Activated CD4-positive, alpha-beta T cell treated with anti-CD3 and anti-CD28 coated beads for 48 hours (primary cell): Measurements from ENCODE around the gene LHPP.
"Not testable (repeated sequence)": the region's sequence is repeated elsewhere in the genome, so short reads cannot be mapped to it uniquely, and the experiment has no call there.

Experiments
- DNase-seq: peaks from one replicate; pipeline ENCODE4 v3.0.0-alpha.2; 2020

Gene LHPP

GRCh38 chr10:124598196-124598595 is 136.6 kb downstream of the LHPP start:
- no peak for DNase-seq

GRCh38 chr10:124598773-124599587 is 137.4 kb downstream of the LHPP start:
- no peak for DNase-seq

- DNase-seq: no peak
Measured at GRCh38 chr10:124599588-124600050, 138.0 kb downstream of the LHPP start.

GRCh38 chr10:124600051-124600880 is 138.6 kb downstream of the LHPP start:
- no peak for DNase-seq

- no peak for DNase-seq
Measured at GRCh38 chr10:124601016-124601415, 139.4 kb downstream of the LHPP start.

- no peak for DNase-seq
Measured at GRCh38 chr10:124601431-124602120, 140.0 kb downstream of the LHPP start.

- DNase-seq: no peak
Measured at GRCh38 chr10:124602121-124602561, 140.5 kb downstream of the LHPP start.

- no peak for DNase-seq
Measured at GRCh38 chr10:124602646-124603365, 141.2 kb downstream of the LHPP start.

GRCh38 chr10:124603376-124604213 is 142.0 kb downstream of the LHPP start:
- DNase-seq: no peak

- no peak for DNase-seq
Measured at GRCh38 chr10:124604214-124605000, 142.8 kb downstream of the LHPP start.

GRCh38 chr10:124605001-124605370 is 143.4 kb downstream of the LHPP start:
- DNase-seq: no peak

GRCh38 chr10:124605481-124605855 is 143.8 kb downstream of the LHPP start:
- no peak for DNase-seq

GRCh38 chr10:124605856-124606812 is 144.5 kb downstream of the LHPP start:
- DNase-seq: no peak

- DNase-seq: no peak
Measured at GRCh38 chr10:124606822-124607221, 145.2 kb downstream of the LHPP start.

- no peak for DNase-seq
Measured at GRCh38 chr10:124607693-124608092, 146.1 kb downstream of the LHPP start.

GRCh38 chr10:124608093-124608721 is 146.6 kb downstream of the LHPP start:
- DNase-seq: no peak

- no peak for DNase-seq
Measured at GRCh38 chr10:124609698-124610097, 148.1 kb downstream of the LHPP start.

- DNase-seq: not testable (repeated sequence)
Measured at GRCh38 chr10:124610186-124610585, 148.6 kb downstream of the LHPP start.

- not testable (repeated sequence) for DNase-seq
Measured at GRCh38 chr10:124610851-124611250, 149.2 kb downstream of the LHPP start.
